ENCODE results near the gene DLX3. TPM values are rescaled to one million over a fixed set of nuclear protein-coding genes. Genes with fewer than 3 reads are reported as not detected.

DLX3 gene
- total and polyA plus RNA-seq, 12 donors, result 0.03 to 0.23 (median 0.11) TPM; not detected in 9

- Histone ChIP-seq H3K27ac (no peak overlapping the region), H3K9me3 (no peaks in the 10 kb centered on the region), H3K4me1 (peaks cover 0 to 4% (median 1%) of the 10 kb centered on the region in 9 donors), H3K4me3 (no peak overlapping the region), H3K36me3 (no peaks in the 10 kb centered on the region), H3K27me3 (peaks cover 10 to 97% (median 87%) of the 10 kb centered on the region in 7 donors)
- DNase-seq, result no peak
- intact Hi-C loops (cut with DNase I), result no loop called here
- no peak for TF ChIP-seq CTCF (IDR thresholded peaks at IDR 0.05)
- peak in 1 of 8 donors; percentile 23 for ATAC-seq
- WGBS, 2 donors, result 58 to 66% methylated on average over 7 of the region's 7 CpGs
These were observed 17.3 kb downstream of the DLX3 start for GRCh38 chr17:49977463-49978389.

GRCh38 chr17:49976828-49977202, 18.2 kb downstream of the DLX3 start:
- peaks cover 19 to 100% (median 91%) of the 10 kb centered on the region in 7 donors for H3K27me3 ChIP-seq
- no peak overlapping the region for H3K27ac ChIP-seq
- no peaks in the 10 kb centered on the region for H3K36me3 ChIP-seq
- no peak for ATAC-seq
- TF ChIP-seq CTCF (IDR thresholded peaks at IDR 0.05), result no peak
- no peak overlapping the region for H3K4me3 ChIP-seq
- 58 to 64% methylated on average over 4 of the region's 4 CpGs for WGBS, 2 donors
- no peak for DNase-seq
- peaks cover 6 to 13% (median 10%) of the 10 kb centered on the region in 9 donors for H3K4me1 ChIP-seq
- intact Hi-C loops (cut with DNase I), result no loop called here
- no peaks in the 10 kb centered on the region for H3K9me3 ChIP-seq

GRCh38 chr17:49976163-49976827, 18.7 kb downstream of the DLX3 start:
- no peak for TF ChIP-seq CTCF (IDR thresholded peaks at IDR 0.05)
- Histone ChIP-seq H3K27me3 (peaks cover 24 to 100% (median 92%) of the 10 kb centered on the region in 7 donors), H3K36me3 (no peaks in the 10 kb centered on the region), H3K4me1 (peaks cover 7 to 18% (median 14%) of the 10 kb centered on the region in 9 donors), H3K4me3 (no peak overlapping the region), H3K27ac (no peak overlapping the region), H3K9me3 (no peaks in the 10 kb centered on the region)
- WGBS, 2 donors, result 71 to 78% methylated on average over 5 of the region's 5 CpGs
- DNase-seq, result no peak
- intact Hi-C loops (cut with DNase I), result no loop called here
- no peak for ATAC-seq

- 73 to 79% methylated on average over 7 of the region's 7 CpGs for WGBS, 2 donors
These were observed 19.5 kb downstream of the DLX3 start for GRCh38 chr17:49975531-49975930.

More at GRCh38 chr17:49975531-49975930, 19.5 kb downstream of the DLX3 start:
- ATAC-seq, result no peak
- Histone ChIP-seq H3K27ac (no peak overlapping the region), H3K4me3 (no peak overlapping the region), H3K36me3 (no peaks in the 10 kb centered on the region), H3K9me3 (no peaks in the 10 kb centered on the region), H3K4me1 (peaks cover 7 to 18% (median 14%) of the 10 kb centered on the region in 9 donors), H3K27me3 (peaks cover 26 to 100% (median 94%) of the 10 kb centered on the region in 7 donors)
- intact Hi-C loops (cut with DNase I), result no loop called here
- no peak for DNase-seq
- TF ChIP-seq CTCF (IDR thresholded peaks at IDR 0.05), result no peak

All from heart right ventricle (tissue), 16 donors.